ENCODE results near the gene GLI2. TPM values are rescaled to one million over a fixed set of nuclear protein-coding genes. Genes with fewer than 3 reads are reported as not detected.

The GLI2 gene
- total RNA-seq, 3 donors from 2014 or later = 1.0 to 7.3 (median 1.3) TPM

DNA sequence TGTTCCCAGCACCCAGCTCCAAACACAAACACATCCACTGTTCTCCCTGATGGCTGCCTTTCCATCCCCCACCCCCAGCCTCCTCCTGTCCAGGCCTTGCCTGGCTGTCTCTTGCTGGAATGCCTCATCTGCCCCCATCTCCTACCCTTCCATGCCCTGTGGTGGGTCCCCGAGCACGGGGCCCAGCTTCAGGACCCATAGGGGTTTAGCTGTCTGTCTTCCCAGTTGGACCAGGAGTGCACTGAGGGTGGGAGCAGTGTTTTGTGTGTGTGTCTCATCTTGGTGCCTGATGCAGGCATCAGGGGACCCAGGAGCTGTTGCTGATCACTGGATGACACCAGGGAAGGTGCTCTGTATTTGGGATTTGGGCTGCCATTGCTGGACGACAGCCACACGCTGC is 34.5 kb downstream of the GLI2 start:
- DNase-seq (peak in 2 of 3 donors; percentile 12 to 17), ATAC-seq (no peak)
- intact Hi-C loops (cut with DNase I, micrococcal nuclease) = no loop called here

DNA sequence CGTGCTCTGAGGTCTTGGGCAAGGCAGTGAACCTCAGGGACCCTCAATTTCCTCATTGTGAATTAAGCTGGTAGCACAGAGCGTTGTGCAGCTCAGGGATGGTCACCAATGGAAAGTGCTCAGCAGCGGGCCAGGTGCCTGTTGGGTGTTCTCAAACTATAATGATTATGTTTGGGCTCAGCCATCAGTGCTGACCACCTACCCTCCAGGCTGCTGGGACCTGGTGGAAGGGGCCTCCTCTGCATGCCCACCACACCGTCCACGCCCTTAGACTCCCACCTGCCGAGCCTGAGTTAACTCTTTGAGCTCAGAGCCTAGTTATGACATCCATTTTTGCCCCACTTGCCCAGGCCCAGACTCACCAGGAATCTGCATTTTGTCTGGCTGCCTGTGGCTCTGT is 35.0 kb downstream of the GLI2 start:
- DNase-seq (peak in 2 of 3 donors; percentile 3 to 25), ATAC-seq (no peak)
- no peaks in the 10 kb centered on the region for H3K36me3 ChIP-seq (ENCODE audit: low read depth)
- no peaks in the 10 kb centered on the region for H3K4me1 ChIP-seq (ENCODE audit: low read depth)
- H3K4me3 ChIP-seq = no peak overlapping the region
- TF ChIP-seq, protein P1, sequence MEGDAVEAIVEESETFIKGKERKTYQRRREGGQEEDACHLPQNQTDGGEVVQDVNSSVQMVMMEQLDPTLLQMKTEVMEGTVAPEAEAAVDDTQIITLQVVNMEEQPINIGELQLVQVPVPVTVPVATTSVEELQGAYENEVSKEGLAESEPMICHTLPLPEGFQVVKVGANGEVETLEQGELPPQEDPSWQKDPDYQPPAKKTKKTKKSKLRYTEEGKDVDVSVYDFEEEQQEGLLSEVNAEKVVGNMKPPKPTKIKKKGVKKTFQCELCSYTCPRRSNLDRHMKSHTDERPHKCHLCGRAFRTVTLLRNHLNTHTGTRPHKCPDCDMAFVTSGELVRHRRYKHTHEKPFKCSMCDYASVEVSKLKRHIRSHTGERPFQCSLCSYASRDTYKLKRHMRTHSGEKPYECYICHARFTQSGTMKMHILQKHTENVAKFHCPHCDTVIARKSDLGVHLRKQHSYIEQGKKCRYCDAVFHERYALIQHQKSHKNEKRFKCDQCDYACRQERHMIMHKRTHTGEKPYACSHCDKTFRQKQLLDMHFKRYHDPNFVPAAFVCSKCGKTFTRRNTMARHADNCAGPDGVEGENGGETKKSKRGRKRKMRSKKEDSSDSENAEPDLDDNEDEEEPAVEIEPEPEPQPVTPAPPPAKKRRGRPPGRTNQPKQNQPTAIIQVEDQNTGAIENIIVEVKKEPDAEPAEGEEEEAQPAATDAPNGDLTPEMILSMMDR (IDR thresholded peaks at IDR 0.05) = no peak
- no peaks in the 10 kb centered on the region for H3K9me3 ChIP-seq
- intact Hi-C loops (cut with DNase I, micrococcal nuclease) = no loop called here

More for the DNA sequence above, 34.5 kb downstream of the GLI2 start:
- Histone ChIP-seq H3K9me3 (no peaks in the 10 kb centered on the region), H3K4me3 (no peak overlapping the region), H3K4me1 (ENCODE audit: low read depth) (no peaks in the 10 kb centered on the region), H3K36me3 (ENCODE audit: low read depth) (no peaks in the 10 kb centered on the region)
- TF ChIP-seq, protein P1 (IDR thresholded peaks at IDR 0.05) = no peak

DNA sequence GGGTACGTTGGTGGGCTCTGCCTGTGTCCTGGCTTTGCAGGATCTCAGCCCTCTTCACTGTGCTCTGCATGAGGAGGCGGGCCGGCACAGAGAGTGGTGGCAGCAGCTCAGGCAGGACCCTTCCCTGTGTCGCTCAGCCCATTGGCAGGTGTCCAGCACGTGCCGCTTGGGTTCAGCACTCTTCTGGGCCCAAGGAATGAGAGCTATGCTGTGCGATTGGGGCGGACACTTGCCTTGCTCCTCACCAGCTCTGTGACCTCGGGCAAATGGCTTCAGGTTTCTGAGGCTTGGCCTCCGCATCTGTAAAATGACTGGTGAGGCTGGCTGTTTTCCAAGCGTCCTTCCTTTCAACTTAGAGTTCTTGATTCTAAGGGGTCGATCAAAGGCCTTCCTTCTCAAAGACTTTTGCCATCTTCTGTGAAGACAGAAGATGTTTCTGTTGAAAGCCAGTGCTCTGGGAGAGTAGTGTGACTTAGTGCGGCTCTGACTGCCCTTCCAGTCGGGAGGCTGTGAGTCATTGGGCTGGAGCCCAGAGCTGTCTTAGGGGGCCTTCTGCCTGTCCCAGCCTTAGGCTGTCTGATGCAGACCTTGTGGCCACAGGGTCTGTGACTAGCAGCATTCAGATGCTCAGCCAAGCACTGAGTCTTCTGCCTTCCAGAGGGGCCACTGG is 35.6 kb downstream of the GLI2 start:
- TF ChIP-seq, protein P1 (IDR thresholded peaks at IDR 0.05) = no peak
- Histone ChIP-seq H3K36me3 (ENCODE audit: low read depth) (no peaks in the 10 kb centered on the region), H3K4me3 (no peak overlapping the region), H3K4me1 (ENCODE audit: low read depth) (no peaks in the 10 kb centered on the region), H3K9me3 (no peaks in the 10 kb centered on the region)
- DNase-seq (peak; percentile 27 to 67 (median 35)), ATAC-seq (peak; percentile 66)
- intact Hi-C loops (cut with DNase I, micrococcal nuclease) = no loop called here

DNA sequence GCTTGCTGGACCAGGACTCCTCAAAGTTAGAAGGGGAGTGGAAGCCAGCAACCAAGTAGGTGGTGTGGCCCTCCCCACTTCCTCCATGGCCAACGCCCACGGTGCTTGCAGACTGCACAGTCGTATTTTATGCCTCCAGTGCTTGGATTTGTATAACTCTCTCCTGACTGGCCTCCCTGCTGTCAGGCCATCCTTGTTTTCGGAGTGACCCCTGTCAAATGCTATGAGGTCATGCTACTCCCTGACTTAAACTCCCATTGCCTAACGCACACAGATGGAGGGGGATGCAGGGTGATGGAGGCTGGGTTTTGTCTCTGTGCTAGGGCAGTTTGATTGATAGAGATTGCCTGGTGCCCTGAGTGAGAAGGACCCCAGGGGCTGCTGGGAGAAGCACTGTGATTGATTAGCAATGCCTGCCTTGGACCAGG is 36.1 kb downstream of the GLI2 start:
- intact Hi-C loops (cut with DNase I, micrococcal nuclease) = no loop called here
- TF ChIP-seq, protein P1 (IDR thresholded peaks at IDR 0.05) = no peak
- no peaks in the 10 kb centered on the region for H3K9me3 ChIP-seq
- H3K4me1 ChIP-seq (ENCODE audit: low read depth) = no peaks in the 10 kb centered on the region
- ATAC-seq (no peak), DNase-seq (no peak)
- H3K4me3 ChIP-seq = no peak overlapping the region
- no peaks in the 10 kb centered on the region for H3K36me3 ChIP-seq (ENCODE audit: low read depth)

DNA sequence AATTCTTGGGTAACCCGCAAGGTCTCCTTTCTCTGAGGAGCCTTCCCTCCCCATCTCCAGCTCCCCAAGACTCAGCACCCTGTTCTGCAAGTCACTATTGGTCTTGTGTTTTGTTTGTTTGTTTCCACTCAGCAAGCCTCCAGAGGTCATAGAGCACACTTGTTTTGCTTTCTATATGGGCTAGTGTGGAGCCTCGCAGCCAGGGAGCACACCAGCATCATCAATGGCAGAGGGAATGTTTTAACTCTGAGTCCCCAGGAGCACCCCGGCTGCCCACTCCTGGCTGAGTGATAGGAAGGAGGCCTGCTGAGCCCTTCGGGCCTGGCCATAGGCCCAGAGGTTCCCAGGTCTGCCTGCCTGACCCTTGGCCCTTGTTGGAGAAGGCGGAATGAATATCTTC is 36.6 kb downstream of the GLI2 start:
- peak in 2 of 3 donors; percentile 11 to 32 for DNase-seq
- Histone ChIP-seq H3K4me3 (no peak overlapping the region), H3K36me3 (ENCODE audit: low read depth) (no peaks in the 10 kb centered on the region), H3K4me1 (ENCODE audit: low read depth) (no peaks in the 10 kb centered on the region), H3K9me3 (no peaks in the 10 kb centered on the region)
- ATAC-seq = no peak
- TF ChIP-seq, protein P1 (IDR thresholded peaks at IDR 0.05) = no peak
- intact Hi-C loops (cut with DNase I, micrococcal nuclease) = no loop called here

Data from mucosa of descending colon (tissue), 3 donors.